GM19099 (cell line): ENCODE data around the gene CCL8.

Source experiments
- POLR2A ChIP-seq: IDR thresholded peaks from 3 replicates; pipeline ENCODE4 v1.6.1; 2011; ENCODE audit warnings: low read depth; ENCODE audit not compliant: insufficient read length; ENCODE audit errors: extremely low read depth

Gene CCL8

DNA sequence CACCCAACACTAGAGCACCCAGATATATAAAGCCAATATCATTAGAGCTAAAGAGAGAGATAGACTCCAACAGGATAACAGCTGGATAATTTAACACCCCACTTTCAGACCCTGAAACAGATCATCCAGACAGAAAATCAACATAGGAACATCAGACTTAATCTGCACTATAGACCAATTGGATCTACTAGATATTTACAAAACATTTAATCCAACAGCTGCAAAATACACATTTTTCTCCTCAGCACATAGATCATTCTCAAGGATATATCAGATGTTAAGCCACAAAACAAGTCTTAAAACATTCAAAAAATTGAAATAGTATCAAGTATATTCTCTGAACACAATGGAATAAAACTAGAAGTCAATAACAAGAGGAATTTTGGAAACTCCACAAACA, 33.0 kb downstream of the CCL8 start:
- TF ChIP-seq POLR2A: no peak

DNA sequence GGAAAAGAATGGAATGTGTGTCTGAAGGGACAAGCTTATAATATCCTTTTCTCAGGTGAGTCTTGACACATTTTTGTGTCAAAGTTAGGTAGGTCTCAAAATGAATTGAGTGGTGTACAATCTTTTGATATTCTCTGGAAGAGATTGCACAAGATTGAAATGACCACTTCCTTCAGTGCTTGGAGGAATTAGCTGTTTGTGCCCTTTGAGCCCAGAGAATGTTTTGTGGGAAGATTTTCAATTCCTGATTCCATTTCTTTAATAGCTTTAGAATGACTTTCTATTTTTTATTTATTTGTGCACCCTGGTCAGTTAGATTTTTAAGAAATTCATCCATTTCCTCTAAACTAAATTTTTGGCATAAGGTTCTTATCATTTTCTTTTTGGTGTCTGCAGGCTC, 35.4 kb downstream of the CCL8 start:
- TF ChIP-seq POLR2A: no peak

DNA sequence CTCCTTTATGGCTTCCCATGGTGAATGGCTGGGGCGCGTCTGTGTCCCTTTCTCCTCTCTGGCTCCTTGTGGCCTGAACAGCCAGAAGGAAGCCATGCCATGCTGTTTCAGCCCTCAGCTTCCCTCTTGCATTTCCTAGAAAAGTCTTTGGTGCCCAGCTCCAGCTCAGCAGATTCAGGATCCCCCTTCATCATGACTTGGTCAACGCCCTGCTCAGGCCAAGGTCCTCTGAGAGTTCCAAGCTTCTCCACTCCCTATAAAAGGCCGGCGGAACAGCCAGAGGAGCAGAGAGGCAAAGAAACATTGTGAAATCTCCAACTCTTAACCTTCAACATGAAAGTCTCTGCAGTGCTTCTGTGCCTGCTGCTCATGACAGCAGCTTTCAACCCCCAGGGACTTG, 37.0 kb downstream of the CCL8 start, which contains the start of gene CCL13:
TSS of gene CCL13 (plus strand) at position 287 of the 400 bp plus-strand sequence. CDS start at position 334, 47 bp downstream.
- no peak for TF ChIP-seq POLR2A

DNA sequence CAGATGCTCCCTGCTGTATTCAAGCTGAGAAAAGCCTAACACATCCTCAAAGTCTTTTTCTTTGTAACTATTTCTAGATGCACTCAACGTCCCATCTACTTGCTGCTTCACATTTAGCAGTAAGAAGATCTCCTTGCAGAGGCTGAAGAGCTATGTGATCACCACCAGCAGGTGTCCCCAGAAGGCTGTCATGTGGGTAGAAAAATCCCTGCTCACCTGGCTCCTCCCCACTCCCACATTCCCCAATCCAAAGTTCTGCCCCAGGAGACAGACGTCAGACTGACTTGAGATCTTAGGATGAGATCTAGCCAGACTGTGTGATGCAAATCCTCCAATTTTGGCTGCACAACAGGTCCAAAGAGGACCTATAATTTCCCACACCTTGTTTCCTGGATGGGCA, 38.2 kb downstream of the CCL8 start:
- no peak for TF ChIP-seq POLR2A

DNA sequence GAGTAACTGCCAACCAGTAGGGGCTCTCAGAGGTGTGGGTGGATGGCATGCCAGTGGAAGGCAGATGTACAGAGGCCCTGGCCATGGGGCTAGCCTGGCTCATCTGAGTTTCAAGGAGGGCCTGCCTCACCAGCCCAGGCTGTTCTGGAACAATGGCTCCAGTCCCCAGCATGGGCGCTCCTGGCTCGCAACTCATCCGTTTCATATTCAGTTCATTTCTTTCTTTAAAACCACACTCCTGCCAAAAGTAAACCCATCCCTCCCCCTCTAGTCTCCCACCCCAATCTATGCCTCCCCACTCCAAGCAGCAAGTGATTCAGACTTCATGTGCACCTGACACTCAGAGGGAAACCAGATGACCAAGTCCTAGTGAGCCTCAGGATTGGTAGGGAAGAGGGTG, 39.4 kb downstream of the CCL8 start:
- no peak for TF ChIP-seq POLR2A

DNA sequence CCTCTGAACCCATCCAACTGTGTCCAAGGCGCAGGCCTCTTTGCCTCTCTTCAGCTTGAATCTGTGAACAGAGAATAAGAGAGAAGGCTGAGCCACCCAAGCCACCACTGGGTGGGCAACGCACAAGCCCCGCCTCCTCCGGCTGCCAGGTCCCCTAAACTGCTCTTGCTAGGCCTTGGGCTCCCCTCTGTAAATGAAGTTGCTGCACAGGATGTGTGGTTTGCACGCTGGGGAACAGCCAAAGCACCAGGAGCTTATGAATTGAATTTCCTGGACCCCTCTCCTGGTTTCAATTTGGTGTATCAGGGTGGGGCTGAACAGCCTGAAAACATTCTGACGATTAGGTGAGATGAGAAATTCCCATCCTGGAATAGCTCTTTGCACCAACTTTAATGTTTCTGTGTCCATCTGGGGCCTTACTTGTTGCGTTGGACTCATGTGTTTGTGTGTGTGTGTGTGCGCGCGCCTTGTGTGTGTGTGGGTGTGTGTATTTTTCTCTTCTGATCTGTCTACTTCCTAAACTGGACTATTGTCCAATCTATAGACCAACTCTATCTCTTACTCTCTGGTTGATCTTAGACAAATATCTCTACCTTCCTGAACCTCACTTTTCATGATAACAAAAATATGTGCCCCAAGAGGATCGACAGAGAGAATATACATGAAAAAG, 41.5 kb downstream of the CCL8 start:
- no peak for TF ChIP-seq POLR2A

DNA sequence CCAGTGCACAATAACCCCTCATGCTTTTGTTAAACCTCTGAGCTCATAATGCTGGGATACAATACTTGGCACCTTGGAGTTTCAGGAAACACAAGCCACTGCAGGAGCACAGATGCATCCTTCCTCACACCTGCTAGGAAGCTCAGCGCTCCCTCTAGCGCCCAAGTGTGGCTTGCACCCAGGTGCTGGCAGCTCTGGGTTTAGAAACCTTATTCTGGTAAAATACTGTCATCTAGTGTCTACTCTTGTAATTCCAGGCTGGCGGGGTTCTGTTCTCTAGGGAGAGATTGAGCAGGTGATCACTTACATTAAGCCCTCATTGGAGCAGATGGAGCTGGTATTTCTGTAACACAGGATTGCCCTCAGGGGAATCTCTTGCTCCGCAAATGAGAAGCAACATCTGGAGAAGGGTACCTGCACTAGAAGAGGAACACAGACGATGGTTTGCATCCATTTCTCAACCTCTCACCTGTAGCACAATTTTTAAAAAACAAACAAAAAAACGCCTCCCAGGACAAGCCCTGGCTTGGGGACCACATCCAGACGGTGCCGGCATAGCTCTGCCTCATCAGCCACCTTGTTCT, 42.3 kb downstream of the CCL8 start:
- no peak for TF ChIP-seq POLR2A

DNA sequence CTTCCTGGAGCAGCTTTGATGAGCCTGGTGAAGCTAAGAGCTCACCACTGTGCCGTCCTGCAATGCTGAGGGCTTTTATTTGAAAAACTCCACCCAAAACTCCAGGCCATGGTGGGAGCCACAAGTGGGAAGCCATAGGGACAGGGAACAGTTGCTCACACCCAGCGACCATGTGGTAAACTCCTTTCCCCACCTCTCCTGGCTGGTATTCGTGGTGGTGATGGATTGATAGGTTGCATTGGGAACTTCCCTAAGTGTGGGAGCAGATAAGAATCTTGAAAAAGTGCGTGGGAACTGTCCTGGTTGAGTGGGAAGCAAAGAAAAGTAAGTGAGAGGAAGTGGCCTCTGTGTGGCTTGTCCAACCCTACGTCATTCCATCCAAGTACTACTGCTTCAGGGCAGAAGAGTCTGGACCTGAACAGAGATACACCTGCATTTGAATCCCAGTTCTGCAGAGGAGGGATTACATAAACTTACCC, 44.0 kb downstream of the CCL8 start, which contains the start of gene CCL1:
TSS of gene CCL1 (minus strand) at position 51 of the 479 bp plus-strand sequence. CDS start 72 bp downstream, outside the sequence.
- TF ChIP-seq POLR2A: no peak

DNA sequence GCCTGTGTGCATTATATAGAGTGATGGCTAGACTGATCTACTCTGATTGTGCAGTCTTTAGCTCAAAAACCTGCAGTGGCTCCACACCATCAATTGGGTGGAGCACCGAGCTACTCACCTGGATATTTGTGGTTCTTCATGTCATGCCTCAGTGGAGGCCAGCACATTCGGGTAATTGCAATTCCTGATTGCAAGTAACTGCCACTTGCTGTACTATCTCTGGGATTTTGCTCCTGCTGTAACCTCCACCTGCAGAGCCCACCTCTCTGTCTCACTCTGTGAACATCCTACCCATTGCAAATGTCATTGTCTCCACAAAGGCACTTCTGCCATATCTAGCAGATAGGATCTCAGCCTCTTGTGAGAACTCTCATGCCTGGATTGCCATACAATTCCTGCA, 45.5 kb downstream of the CCL8 start:
- no peak for TF ChIP-seq POLR2A

DNA sequence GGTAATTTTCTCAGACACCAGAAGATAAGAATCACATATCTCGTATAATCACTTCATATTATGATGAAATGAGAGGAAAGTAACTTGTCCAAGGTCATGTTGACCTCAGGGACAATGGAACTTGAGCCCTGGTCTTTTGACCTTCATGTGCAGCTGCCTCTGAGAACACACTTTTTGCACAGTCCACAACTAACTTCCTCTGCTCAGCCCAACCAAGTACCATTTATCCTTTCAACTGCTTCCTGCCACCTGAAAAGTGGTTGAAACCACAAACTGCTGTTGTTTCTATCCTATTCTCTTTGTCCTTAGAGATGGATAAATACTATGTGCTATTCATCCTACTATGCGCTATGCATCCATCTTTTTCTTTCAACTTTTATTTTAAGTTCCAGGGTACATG, 46.1 kb downstream of the CCL8 start:
- no peak for TF ChIP-seq POLR2A

DNA sequence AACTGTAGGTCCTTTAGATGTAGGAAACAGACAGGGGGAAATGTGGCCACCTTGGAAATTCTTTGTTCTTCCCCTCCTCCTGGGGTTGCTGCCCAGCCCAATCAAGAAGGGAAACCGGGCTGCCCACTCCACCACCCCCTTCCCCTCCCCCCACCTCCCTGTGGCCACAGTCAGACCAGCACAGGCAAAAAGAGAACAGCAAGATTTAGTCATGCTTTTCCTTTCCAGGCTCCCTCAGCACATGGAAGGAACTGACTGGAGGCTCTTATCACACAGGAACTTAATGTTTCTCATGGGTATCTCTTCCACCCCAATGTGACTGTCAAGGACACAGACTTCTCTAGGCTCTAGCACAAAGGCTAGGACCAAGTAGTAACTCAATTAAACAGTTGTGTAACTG, 46.8 kb downstream of the CCL8 start:
- TF ChIP-seq POLR2A: no peak

DNA sequence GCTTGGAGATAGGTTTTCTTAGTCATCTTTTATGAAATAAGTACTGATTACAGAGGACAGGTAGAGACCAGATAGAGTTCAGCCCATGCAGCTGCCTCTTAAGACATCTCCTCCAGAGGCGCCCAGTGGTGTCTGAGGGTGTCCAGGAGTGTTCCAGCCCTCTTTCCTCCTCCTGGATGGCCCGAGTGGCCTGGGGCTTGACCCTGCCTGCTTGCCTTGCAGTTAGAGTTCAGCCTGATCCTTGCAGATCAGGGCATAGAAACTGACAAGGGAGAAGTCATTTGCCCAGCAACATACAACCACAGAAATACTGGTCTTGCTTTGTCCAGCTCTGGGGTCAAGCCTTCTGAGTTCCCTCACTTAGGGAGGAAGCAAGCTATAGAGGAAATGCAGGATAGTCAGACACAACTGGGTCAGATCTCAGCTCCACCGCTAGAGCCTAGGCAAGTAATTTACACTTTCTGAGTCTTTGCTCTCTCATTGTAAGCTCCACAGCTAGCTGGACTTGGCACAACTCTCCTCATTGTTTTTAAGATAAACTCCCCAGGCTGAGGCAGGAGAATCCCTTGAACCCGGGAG, 47.4 kb downstream of the CCL8 start:
- no peak for TF ChIP-seq POLR2A

DNA sequence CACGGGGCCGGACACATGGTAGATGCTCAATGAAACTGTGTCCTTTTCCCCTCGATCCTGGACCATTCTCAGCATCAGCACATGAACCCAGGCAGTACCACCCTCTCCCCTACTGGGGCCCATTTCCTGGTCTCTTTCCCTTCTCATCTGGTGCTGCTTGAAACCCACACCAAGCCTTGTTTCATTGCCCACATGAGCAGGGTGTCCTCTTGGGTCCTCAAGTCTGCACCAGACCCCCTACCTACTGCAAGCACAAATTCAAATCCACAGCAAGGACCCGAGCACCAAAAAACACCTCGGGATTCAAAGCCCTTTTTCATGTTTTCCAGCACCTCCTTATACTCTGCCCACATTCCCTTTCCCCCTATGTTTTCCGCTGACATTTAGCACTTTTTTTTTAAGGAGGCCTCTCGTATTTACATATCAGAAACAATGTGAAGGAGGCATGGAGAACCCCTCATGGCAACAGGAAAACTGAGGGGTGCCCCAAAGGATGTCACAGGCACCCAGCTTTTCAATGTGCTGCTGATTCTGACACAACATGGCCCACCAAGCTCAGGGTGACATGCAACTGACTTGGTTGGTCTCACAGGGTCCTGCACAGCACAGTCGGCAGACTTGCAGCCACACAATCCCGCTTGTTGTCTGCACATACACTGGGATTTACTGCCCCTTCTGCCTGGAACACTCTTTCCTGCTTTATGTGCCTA, 48.4 kb downstream of the CCL8 start:
- no peak for TF ChIP-seq POLR2A

DNA sequence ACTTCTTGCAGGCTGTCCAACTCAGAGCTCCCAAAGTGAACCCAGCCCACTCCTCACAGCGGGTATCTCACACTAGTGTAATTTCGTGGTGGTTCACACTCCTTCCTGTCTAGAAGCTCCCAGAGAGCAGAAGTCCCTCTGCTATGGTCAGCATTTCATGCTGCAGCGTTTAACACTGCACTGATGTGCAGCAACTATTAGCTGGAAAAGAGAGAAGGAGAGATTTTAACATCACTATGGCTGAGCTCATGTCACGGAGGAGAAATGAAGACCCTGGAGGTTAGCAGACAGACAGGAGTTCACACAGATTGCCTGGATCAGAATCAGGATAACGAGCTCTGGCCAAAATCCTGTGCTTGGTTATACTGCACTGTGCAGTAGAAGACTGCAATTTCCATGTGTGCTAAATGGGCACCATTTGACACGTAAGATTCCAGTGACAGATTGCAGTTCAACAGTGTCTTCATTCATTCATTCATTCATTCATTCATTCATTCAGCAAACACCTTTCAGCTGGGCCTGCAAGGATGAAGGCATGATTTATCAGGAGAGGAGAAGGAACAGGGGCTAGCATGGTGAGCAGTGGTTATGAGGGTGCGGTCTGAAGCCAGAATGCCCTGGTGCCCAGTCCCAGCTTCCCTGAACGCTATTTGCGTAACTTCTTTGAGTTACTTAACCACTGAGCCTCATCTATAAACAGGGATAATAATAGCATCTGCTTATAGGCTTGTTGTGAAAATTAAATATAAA, 49.1 kb downstream of the CCL8 start:
- no peak for TF ChIP-seq POLR2A

DNA sequence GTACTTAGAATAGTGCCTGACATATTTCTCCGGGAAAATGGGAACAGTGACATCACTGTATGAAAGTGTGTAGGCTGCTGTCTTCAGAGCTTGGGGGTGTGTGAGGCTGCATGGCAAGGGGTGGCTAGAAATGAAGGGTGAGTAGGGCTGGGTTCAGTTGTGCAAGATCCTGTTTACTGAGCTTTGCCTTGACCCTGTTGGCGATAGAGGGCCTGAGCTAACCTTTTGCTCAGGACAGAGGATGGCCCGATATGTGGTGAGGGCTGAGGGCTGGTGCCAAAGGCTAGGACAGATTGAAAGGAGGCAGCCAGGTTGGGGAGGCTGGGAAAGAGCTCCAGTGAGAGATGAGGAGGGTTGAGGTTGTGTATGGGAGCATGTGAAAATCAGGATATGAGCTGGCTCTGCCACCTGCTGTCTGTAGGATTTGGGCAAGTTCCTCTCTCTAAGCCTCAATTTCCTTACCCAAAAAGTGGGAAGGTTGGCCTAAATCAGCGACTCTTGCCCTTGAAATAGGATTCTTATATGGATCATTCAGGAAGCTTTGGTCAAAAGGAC, 49.8 kb downstream of the CCL8 start:
- no peak for TF ChIP-seq POLR2A

DNA sequence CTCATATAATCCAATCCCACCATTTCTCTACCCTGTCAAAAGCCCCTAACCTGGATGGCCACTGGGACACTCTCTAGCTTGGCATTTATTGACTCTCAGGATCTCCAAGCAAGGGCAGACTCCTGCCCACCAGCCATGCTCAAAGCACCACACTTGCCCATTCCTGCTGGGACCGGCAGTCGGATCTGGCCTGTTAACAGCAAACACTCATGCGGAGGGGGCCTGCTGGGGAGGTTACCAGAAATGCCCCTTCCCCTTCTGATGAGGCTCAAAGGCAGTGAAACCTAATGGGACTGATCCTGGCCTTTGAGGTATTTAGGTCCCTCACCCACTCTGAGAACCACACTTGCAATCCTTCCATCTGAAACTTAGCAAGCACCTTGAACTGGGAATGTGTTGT, 50.3 kb downstream of the CCL8 start:
- no peak for TF ChIP-seq POLR2A
